Prostate gland (tissue), 2 donors: Measurements from ENCODE around the gene PSMB3. TPM values are rescaled to one million over a fixed set of nuclear protein-coding genes. Genes with fewer than 3 reads are reported as not detected.

ENCODE experiments used
- DNase-seq: peaks from one replicate; pipeline ENCODE4 v3.0.0-alpha.2; 2019; ENCODE audit warnings: low spot score
- H3K27ac ChIP-seq, 2 donors: fragments of 200-600 bp; sonication (generic); 2 replicates each; pipeline ENCODE4 v1.5.1; 2017 to 2019
- H3K27me3 ChIP-seq: fragments of 200-600 bp; sonication (generic); replicated peaks from 2 replicates; pipeline ENCODE4 v1.5.1; 2019; ENCODE audit not compliant: insufficient read depth
- H3K36me3 ChIP-seq, 2 donors: fragments of 200-600 bp; sonication (generic); 1 replicate in 1 of 2; 2 replicates in 1 of 2; pipeline versions ENCODE4 v1.5.1 to v1.8.1; 2017 to 2019
- H3K4me1 ChIP-seq: fragments of 200-600 bp; sonication (generic); replicated peaks from 2 replicates; pipeline ENCODE4 v1.5.1; 2019
- H3K4me3 ChIP-seq, 2 donors: fragments of 200-600 bp; sonication (generic); 2 replicates each; pipeline ENCODE4 v1.5.1; 2017 to 2019
- H3K9me3 ChIP-seq: fragments of 200-600 bp; sonication (generic); 2 replicates; pipeline ENCODE4 v1.5.1; 2017
- POLR2A ChIP-seq: fragments of 450-650 bp; IDR thresholded peaks from one replicate; pipeline ENCODE4 v1.6.1; 2016; ENCODE audit warnings: antibody characterized with exemption, mild to moderate bottlenecking
- POLR2AphosphoS5 ChIP-seq: sonication (generic); formaldehyde crosslinking; IDR thresholded peaks from one replicate; pipeline ENCODE4 v1.6.1; 2017; ENCODE audit warnings: antibody characterized with exemption
- WGBS: methylation state at CpG from one replicate; pipeline ENCODE4 v1.1.5; 2018; 5-methylcytosine and 5-hydroxymethylcytosine counted together
- intact Hi-C: fragments of 100-400 bp; cut with DNase I; formaldehyde crosslinking; loops from one replicate; pipeline ENCODE4 v1.14.2; 2022
- total RNA-seq, 2 donors: library from RNA; depleted of rRNA; stranded (reverse); fragments of >200 nt; gene quantifications; one replicate each; pipeline ENCODE4 v1.1.0, GENCODE V29; 2016
- TF ChIP-seq, protein P1 (sequence below), 4 experiments: fragments of 200-600 bp in 2 of 4; fragments of 450-650 bp in 2 of 4; sonication (generic) in 2 of 4; IDR thresholded peaks; 1 replicate in 3 of 4; 2 replicates in 1 of 4; pipeline ENCODE4 v1.5.1; 2016 to 2019; ENCODE audit warnings: antibody characterized with exemption in 4 of 4, mild to moderate bottlenecking in 2 of 4, moderate library complexity in 2 of 4

Gene PSMB3
- total RNA-seq, 2 donors from 2014 or later, result 116 to 192 TPM

- 68% methylated on average over 5 of the region's 5 CpGs for WGBS
- intact Hi-C loops, result loop anchor here (5.0 kb wide), 1 partner anchor 45 kb away; the partner anchor contains the start of gene PSMB3
- TF ChIP-seq, protein P1, sequence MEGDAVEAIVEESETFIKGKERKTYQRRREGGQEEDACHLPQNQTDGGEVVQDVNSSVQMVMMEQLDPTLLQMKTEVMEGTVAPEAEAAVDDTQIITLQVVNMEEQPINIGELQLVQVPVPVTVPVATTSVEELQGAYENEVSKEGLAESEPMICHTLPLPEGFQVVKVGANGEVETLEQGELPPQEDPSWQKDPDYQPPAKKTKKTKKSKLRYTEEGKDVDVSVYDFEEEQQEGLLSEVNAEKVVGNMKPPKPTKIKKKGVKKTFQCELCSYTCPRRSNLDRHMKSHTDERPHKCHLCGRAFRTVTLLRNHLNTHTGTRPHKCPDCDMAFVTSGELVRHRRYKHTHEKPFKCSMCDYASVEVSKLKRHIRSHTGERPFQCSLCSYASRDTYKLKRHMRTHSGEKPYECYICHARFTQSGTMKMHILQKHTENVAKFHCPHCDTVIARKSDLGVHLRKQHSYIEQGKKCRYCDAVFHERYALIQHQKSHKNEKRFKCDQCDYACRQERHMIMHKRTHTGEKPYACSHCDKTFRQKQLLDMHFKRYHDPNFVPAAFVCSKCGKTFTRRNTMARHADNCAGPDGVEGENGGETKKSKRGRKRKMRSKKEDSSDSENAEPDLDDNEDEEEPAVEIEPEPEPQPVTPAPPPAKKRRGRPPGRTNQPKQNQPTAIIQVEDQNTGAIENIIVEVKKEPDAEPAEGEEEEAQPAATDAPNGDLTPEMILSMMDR (IDR thresholded peaks at IDR 0.05), result no peak
- no peak for TF ChIP-seq POLR2A
- TF ChIP-seq POLR2AphosphoS5, result no peak
Observed at GRCh38 chr17:38797158-38797490, 44.6 kb downstream of the PSMB3 start.

DNA sequence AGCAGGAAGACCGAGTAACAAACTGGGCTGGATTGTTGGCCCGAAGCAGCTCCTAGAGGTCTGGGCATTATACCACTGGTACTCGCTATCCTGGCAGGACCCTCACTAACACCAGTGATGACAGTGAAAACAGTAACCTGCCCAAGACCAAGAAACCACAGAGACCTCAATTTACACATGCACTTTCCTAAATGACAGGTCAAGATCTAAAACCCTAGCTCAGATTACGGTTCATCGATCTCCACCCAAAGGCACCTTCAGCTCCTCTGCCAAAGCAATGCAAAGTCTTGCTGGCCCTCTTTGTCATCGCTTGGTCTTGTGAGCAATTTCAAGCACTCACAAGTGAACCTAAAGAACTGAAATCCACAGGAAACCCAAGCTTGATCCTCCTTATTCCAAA is 45.3 kb downstream of the PSMB3 start:
- H3K4me1 ChIP-seq, result peaks cover 11% of the 10 kb centered on the region
- TF ChIP-seq, protein P1 (IDR thresholded peaks at IDR 0.05), result no peak
- TF ChIP-seq POLR2A, result no peak
- TF ChIP-seq POLR2AphosphoS5, result no peak
- no peak overlapping the region for H3K27ac ChIP-seq
- no peaks in the 10 kb centered on the region for H3K27me3 ChIP-seq
- H3K4me3 ChIP-seq, result peak overlapping the region; percentile 87 to 88
- peaks cover 0 to 13% of the 10 kb centered on the region in 2 donors for H3K36me3 ChIP-seq
- WGBS, result 71% methylated on average over 6 of the region's 6 CpGs
- H3K9me3 ChIP-seq, result no peaks in the 10 kb centered on the region
- DNase-seq, result no peak
- intact Hi-C loops, result loop anchor here (5.0 kb wide), 1 partner anchor 46 kb away; the partner anchor contains the start of gene PSMB3

More at GRCh38 chr17:38797158-38797490, 44.6 kb downstream of the PSMB3 start:
- no peak for DNase-seq
- peak overlapping the region in 1 of 2 donors; percentile 0 for H3K4me3 ChIP-seq
- H3K9me3 ChIP-seq, result no peaks in the 10 kb centered on the region
- H3K27me3 ChIP-seq, result no peaks in the 10 kb centered on the region
- peaks cover 11% of the 10 kb centered on the region for H3K4me1 ChIP-seq
- H3K27ac ChIP-seq, result no peak overlapping the region
- H3K36me3 ChIP-seq, result peaks cover 0 to 6% of the 10 kb centered on the region in 2 donors

DNA sequence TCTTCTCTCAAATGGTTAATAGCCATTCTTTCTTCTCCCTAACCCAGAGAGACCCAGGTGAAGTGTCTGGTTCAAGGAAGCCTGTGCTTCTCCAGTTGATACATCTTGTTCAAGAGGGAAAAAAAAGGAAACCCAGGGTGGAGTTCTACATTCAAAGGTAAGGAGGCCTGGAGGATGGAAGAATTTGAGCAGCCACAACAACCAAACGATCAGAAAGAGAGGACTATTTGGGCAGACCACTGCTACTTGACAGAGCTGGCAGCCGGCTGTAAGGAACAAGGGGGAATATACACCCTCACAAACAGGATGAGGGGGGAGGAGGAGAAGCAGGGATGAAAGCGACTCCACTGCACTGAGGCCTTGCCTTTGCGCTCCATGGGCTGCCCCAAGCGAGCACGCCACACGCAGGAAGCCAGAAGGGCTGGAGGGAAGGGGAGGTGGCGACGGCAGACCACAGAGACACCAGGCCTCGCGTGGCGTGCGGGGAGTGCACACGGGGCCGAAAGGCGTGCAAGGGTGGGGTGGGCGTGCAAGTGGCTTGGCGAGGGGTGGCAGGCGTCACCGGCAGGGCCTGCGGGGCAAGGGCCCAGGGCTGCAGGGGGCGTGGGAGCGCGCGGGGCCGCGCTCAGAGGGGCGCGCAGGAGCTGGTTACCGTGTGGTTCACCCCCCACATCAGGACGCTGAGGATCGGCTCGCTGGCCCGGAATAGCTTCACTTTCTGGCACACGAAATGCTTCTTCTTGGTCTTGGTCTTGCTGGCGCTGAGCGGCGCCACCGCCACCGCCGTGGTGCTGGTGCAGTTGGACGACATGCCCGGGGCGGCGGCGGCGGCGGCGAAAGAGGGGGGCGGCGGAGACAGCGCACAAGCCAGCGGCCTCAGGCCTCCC is 46.3 kb downstream of the PSMB3 start:
- intact Hi-C loops, result loop anchor here (5.0 kb wide), 1 partner anchor 47 kb away; the partner anchor contains the start of gene PSMB3
- 1% methylated on average over 35 of the region's 53 CpGs for WGBS

GRCh38 chr17:38799501-38800236 is 47.1 kb downstream of the PSMB3 start, which contains the start of gene PIP4K2B:
TSS of gene PIP4K2B (minus strand) at chr17:38799556. CDS start at chr17:38799424, 132 bp downstream.
- intact Hi-C loops, result loop anchor here (5.0 kb wide), 1 partner anchor 47 kb away; the partner anchor contains the start of gene PSMB3
- WGBS, result under 1% methylated on average over 23 of the region's 76 CpGs
- Histone ChIP-seq H3K4me1 (peaks cover 11% of the 10 kb centered on the region), H3K27me3 (no peaks in the 10 kb centered on the region), H3K9me3 (no peaks in the 10 kb centered on the region), H3K36me3 (peaks cover 0 to 13% of the 10 kb centered on the region in 2 donors), H3K4me3 (peak within 1 kb of the TSS; percentile 87 to 88), H3K27ac (peak within 1 kb of the TSS; percentile 99)
- DNase-seq, result peak; percentile 94
- TF ChIP-seq POLR2AphosphoS5, result peak; percentile 91
- no peak for TF ChIP-seq POLR2A

More for the DNA sequence above, 46.3 kb downstream of the PSMB3 start:
- no peaks in the 10 kb centered on the region for H3K9me3 ChIP-seq
- H3K4me3 ChIP-seq, result peak overlapping the region; percentile 87 to 88
- peak overlapping the region; percentile 99 for H3K27ac ChIP-seq
- peaks cover 0 to 13% of the 10 kb centered on the region in 2 donors for H3K36me3 ChIP-seq
- DNase-seq, result peak; percentile 21
- H3K4me1 ChIP-seq, result peaks cover 11% of the 10 kb centered on the region
- TF ChIP-seq, protein P1 (IDR thresholded peaks at IDR 0.05), result no peak
- TF ChIP-seq POLR2AphosphoS5 (peak; percentile 6), POLR2A (no peak)
- H3K27me3 ChIP-seq, result no peaks in the 10 kb centered on the region
